Left lung (tissue), 10 donors: ENCODE results near the gene EML6. TPM values are rescaled to one million over a fixed set of nuclear protein-coding genes. Genes with fewer than 3 reads are reported as not detected.

Experiments used
- ATAC-seq: fragments of 200-7000 bp; cut with Tn5 transposase; one replicate; pipeline ENCODE4 v1.9.1; 2020; ENCODE audit warnings: moderate library complexity
- DNase-seq, 4 donors: peaks; one replicate each; pipeline ENCODE4 v3.0.0-alpha.2; 2013 to 2020
- H3K27ac ChIP-seq, 2 donors: fragments of 200-600 bp; sonication (generic) in 1 of 2; one replicate each; pipeline versions ENCODE4 v1.5.0 to v1.8.0; 2020 to 2021
- H3K27me3 ChIP-seq, 2 donors: fragments of 200-600 bp; sonication (generic) in 1 of 2; one replicate each; pipeline versions ENCODE4 v1.5.0 to v1.8.0; 2020 to 2021
- H3K36me3 ChIP-seq, 2 donors: fragments of 200-600 bp; sonication (generic) in 1 of 2; one replicate each; pipeline versions ENCODE4 v1.5.0 to v1.8.0; 2020 to 2021
- H3K4me1 ChIP-seq, 2 donors: fragments of 200-600 bp; one replicate each; pipeline ENCODE4 v1.8.0; 2021
- H3K4me3 ChIP-seq, 2 donors: fragments of 200-600 bp; sonication (generic) in 1 of 2; one replicate each; pipeline versions ENCODE4 v1.5.0 to v1.8.0; 2020 to 2021; ENCODE audit warnings: mild to moderate bottlenecking in 1 of 2
- H3K9me3 ChIP-seq, 2 donors: fragments of 200-600 bp; sonication (generic) in 1 of 2; one replicate each; pipeline versions ENCODE4 v1.5.0 to v1.8.0; 2020 to 2021
- intact Hi-C, 2 donors: fragments of 100-400 bp; cut with DNase I; formaldehyde crosslinking; loops; one replicate each; pipeline versions ENCODE4 v1.11.2 to v1.14.2; 2022
- polyA plus RNA-seq, 6 donors: library from polyadenylated mRNA; unstranded; fragments of 120-200 nt; gene quantifications; one replicate each; pipeline ENCODE4 v1.2.1, GENCODE V29; 2013; ENCODE audit not compliant: insufficient read length in 6 of 6
- total RNA-seq, 2 donors: library from RNA; stranded (reverse); fragmentation: NEBNext Ultra II Directional; extraction: Animal tissue kit (Norgen Biotek cat#: 25700); gene quantifications; one replicate each; pipeline ENCODE4 v1.2.1, GENCODE V29; 2021
- TF ChIP-seq, protein P1 (sequence below), 2 donors: fragments of 200-600 bp; sonication (generic) in 1 of 2; IDR thresholded peaks; one replicate each; pipeline versions ENCODE4 v1.5.0 to v1.8.0; 2021; ENCODE audit warnings: antibody characterized with exemption in 2 of 2
- donor health status: DM: no; HTN: yes; CAD: no.
- donor health status: DM: no; HTN: no; CAD: no.

Gene EML6
- total and polyA plus RNA-seq, 8 donors: 0.73 to 2.2 (median 1.3) TPM

DNA sequence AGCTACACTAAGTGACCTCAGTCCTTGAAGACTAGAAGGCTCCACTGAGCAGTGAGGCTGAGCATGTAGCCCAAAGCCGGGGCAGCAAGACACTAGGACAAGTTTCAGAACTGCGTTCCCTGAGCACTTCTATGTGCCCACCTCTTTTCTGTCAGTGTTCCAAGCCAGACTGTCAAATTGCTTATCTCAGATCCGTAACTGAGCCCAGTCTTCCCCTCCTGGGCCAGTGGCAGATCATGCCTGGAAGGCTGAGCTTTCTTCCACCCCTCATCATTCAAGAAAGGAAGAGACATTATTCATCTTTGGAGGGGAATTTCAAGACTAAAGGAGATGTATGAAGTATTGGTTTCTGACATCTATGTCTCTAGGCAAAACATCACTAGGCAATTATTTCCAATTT lies 49.8 kb downstream of the EML6 start:
- ATAC-seq (no peak), DNase-seq (no peak)
- H3K4me3 ChIP-seq: no peak overlapping the region
- H3K36me3 ChIP-seq: no peaks in the 10 kb centered on the region
- H3K27me3 ChIP-seq: no peaks in the 10 kb centered on the region
- peaks cover 0 to 19% of the 10 kb centered on the region in 2 donors for H3K9me3 ChIP-seq
- TF ChIP-seq, protein P1, sequence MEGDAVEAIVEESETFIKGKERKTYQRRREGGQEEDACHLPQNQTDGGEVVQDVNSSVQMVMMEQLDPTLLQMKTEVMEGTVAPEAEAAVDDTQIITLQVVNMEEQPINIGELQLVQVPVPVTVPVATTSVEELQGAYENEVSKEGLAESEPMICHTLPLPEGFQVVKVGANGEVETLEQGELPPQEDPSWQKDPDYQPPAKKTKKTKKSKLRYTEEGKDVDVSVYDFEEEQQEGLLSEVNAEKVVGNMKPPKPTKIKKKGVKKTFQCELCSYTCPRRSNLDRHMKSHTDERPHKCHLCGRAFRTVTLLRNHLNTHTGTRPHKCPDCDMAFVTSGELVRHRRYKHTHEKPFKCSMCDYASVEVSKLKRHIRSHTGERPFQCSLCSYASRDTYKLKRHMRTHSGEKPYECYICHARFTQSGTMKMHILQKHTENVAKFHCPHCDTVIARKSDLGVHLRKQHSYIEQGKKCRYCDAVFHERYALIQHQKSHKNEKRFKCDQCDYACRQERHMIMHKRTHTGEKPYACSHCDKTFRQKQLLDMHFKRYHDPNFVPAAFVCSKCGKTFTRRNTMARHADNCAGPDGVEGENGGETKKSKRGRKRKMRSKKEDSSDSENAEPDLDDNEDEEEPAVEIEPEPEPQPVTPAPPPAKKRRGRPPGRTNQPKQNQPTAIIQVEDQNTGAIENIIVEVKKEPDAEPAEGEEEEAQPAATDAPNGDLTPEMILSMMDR (IDR thresholded peaks at IDR 0.05): no peak
- H3K4me1 ChIP-seq: no peaks in the 10 kb centered on the region
- H3K27ac ChIP-seq: no peak overlapping the region
- intact Hi-C loops: no loop called here

DNA sequence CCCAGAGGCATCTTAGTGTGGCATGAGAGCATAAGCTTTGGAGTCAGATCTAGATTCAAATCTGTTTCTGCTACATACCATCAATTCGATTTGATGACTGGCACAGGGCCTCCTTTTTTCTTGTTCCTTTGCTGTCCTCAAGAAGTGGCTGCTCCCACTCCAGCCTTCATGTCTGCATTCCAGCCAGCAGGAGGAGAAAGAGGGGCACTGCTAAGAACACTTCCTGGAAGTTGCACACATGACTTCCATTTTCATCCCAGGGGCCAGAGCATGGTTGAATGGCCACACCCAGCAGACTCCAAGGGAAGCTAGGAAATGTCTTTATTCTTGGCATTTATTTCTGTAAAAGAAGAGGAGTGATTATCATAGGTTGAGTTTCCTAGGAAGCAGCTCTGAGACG lies 50.4 kb downstream of the EML6 start:
- DNase-seq (no peak), ATAC-seq (no peak)
- Histone ChIP-seq H3K27ac (no peak overlapping the region), H3K4me1 (no peaks in the 10 kb centered on the region), H3K9me3 (peaks cover 0 to 19% of the 10 kb centered on the region in 2 donors), H3K36me3 (no peaks in the 10 kb centered on the region), H3K27me3 (no peaks in the 10 kb centered on the region), H3K4me3 (no peak overlapping the region)
- intact Hi-C loops: no loop called here
- TF ChIP-seq, protein P1 (IDR thresholded peaks at IDR 0.05): no peak

GRCh38 chr2:54775710-54776109 lies 52.2 kb downstream of the EML6 start:
- H3K27ac ChIP-seq: no peak overlapping the region
- H3K4me3 ChIP-seq: no peak overlapping the region
- DNase-seq (no peak), ATAC-seq (no peak)
- intact Hi-C loops: no loop called here
- H3K36me3 ChIP-seq: no peaks in the 10 kb centered on the region
- no peaks in the 10 kb centered on the region for H3K4me1 ChIP-seq
- TF ChIP-seq, protein P1 (IDR thresholded peaks at IDR 0.05): no peak
- no peaks in the 10 kb centered on the region for H3K27me3 ChIP-seq
- peaks cover 0 to 19% of the 10 kb centered on the region in 2 donors for H3K9me3 ChIP-seq

- no peak for ATAC-seq
- TF ChIP-seq, protein P1 (IDR thresholded peaks at IDR 0.05): no peak
- intact Hi-C loops: no loop called here
Observed at GRCh38 chr2:54776494-54776893, 53.0 kb downstream of the EML6 start.

DNA sequence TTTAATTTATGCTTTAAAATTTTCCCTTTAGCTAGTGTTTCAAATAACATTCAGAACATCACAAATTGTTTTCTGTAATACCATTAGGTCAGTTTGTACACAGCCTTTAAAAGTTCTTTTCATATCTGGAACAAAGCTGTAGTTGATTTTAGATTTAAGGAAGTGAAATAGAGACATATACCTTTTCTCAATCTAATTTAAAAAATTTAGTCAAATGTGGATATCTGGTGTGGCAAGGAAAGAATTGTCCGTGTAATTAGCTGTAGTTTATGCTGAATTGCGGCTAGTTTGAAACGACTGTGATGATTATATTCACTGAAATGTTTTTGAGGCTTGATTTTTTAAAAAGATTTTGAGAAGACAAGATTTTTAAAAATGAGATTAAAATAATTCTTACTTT lies 59.9 kb downstream of the EML6 start:
- no peak for ATAC-seq
- intact Hi-C loops: no loop called here
- DNase-seq: no peak
- Histone ChIP-seq H3K36me3 (no peaks in the 10 kb centered on the region), H3K4me1 (no peaks in the 10 kb centered on the region), H3K27ac (no peak overlapping the region), H3K27me3 (no peaks in the 10 kb centered on the region), H3K9me3 (no peaks in the 10 kb centered on the region), H3K4me3 (no peak overlapping the region)
- TF ChIP-seq, protein P1 (IDR thresholded peaks at IDR 0.05): no peak

More at GRCh38 chr2:54776494-54776893, 53.0 kb downstream of the EML6 start:
- H3K4me3 ChIP-seq: no peak overlapping the region
- H3K27me3 ChIP-seq: no peaks in the 10 kb centered on the region
- no peaks in the 10 kb centered on the region for H3K36me3 ChIP-seq
- no peak overlapping the region for H3K27ac ChIP-seq
- no peak for DNase-seq
- no peaks in the 10 kb centered on the region for H3K4me1 ChIP-seq
- H3K9me3 ChIP-seq: peaks cover 0 to 19% of the 10 kb centered on the region in 2 donors
